Sciatic nerve (tissue), 2 donors: ENCODE results near the gene F13A1. TPM values are rescaled to one million over a fixed set of nuclear protein-coding genes. Genes with fewer than 3 reads are reported as not detected.

Experiments
- ATAC-seq: fragments of 200-7000 bp; cut with Tn5 transposase; one replicate; pipeline ENCODE4 v1.9.1; 2020; ENCODE audit warnings: mild to moderate bottlenecking, moderate library complexity
- DNase-seq: peaks from one replicate; pipeline ENCODE4 v3.0.0-alpha.2; 2020; ENCODE audit warnings: low spot score
- intact Hi-C: fragments of 100-400 bp; cut with DNase I; formaldehyde crosslinking; loops from one replicate; pipeline ENCODE4 v1.14.2; 2022
- total RNA-seq: library from RNA; stranded (reverse); fragmentation: NEBNext Ultra II Directional; extraction: Animal tissue kit (Norgen Biotek cat#: 25700); gene quantifications from one replicate; pipeline ENCODE4 v1.2.1, GENCODE V29; 2021
- donor health status: DM: no; HTN: no; CAD: no.
- donor health status: DM: no; HTN: no; CAD: no.

The F13A1 gene
- total RNA-seq, 1 donor from 2014 or later = 231 TPM

DNA sequence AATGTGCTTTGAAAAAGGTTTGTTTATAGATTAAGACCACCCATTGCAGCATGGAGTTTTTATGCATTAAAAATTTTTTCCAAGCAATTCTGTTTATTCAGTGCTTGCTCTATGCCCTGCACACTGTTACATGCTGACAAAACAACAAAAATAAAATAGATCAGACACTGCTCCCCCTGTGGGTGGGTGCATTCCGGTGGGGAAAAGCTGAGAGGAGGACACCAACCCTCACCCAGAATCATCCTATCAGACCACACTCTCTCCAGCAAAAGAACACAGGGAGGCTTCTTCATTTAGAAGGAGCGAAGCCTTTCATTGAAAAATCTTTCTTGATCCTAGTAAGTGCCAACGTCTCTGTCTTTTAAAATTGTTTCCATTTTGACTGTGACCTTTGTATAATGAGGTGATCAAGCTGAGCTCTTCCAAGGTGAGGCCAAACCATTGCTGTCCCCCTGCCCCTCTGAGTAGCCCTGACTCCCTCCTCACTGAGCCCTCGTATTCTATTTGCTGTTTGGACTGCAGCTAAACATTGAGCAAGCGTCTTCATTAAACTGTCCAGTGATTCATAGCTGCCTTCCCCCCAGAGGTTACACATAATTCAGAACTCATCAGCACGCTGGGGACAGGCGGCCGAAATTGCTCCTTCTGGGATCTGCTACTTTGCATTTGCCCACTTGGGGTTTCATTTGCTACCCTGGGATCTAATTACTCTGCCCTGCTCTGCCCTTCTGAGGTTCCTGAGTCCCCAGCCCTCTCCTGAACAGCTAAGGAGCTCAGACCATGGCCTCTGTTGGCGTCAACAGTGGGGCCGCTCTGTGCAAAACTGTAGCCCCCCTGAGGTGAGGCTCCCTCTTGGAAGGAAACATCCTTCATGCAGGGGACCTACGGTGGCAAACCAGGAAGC lies 102.4 kb downstream of the F13A1 start:
- intact Hi-C loops = no loop called here
- peak; percentile 69 for ATAC-seq
- no peak for DNase-seq

DNA sequence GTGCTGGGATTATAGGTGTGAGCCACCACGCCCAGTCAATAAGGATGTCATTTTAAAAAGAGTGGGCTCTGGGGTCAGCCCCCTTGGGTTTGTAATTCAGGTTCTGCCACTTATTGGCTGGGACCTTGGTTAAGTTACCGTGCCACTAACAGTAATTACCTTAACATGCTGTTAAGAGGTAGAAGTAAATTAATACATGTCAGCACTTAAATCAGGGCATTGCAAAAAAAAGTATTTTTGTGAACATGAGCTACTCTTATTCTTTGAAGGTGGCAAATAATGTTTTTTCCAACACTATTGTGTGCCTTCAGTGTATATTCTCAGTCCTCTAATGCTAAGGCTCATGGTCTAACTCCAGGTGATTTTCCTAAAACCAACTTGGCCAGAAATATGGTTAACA lies 109.5 kb downstream of the F13A1 start:
- intact Hi-C loops = no loop called here
- DNase-seq (no peak), ATAC-seq (no peak)

DNA sequence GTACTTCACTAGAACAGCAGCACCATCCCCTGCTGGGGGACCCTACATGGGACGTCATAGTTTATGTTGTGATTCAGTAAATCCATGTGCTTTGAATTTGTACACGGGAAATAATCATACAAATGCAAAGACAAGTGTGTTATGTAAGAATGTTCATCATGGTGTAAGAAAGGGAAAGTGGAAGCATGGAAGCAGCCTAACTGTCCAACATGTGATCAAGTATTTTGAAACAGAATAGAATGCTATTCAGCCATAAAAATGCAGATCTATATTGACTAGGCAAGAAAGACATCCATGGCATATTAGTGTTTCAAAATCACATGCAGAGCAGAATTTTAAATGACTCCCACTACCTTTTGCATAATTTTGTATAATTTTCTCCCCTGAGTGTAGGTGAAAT lies 117.6 kb downstream of the F13A1 start:
- no peak for ATAC-seq
- intact Hi-C loops = no loop called here
- no peak for DNase-seq

GRCh38 chr6:6201200-6201599 lies 119.3 kb downstream of the F13A1 start:
- intact Hi-C loops = no loop called here
- peak; percentile 61 for ATAC-seq
- no peak for DNase-seq

DNA sequence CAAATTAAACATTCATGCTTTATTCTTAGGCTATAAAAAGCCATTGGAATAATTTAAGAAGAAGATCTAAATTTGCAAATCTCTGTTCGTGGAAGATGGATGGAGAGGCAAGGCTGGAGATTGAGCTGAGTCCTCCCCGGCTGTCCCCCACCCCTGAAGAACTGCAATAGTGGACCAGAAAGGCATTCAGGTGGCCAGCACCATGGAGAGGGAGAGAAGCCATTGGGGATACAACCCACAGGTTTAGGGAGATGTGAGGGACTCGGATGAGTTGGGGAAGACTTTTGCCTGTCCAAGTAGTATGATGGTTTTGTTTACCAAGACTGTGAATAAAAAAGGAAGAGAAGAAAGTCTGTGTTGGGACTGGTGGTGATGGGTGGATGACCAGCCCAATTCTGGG lies 120.8 kb downstream of the F13A1 start:
- intact Hi-C loops = no loop called here
- no peak for ATAC-seq
- no peak for DNase-seq

- intact Hi-C loops = no loop called here
- no peak for DNase-seq
- no peak for ATAC-seq
Measured at GRCh38 chr6:6196762-6197161, 123.7 kb downstream of the F13A1 start.

DNA sequence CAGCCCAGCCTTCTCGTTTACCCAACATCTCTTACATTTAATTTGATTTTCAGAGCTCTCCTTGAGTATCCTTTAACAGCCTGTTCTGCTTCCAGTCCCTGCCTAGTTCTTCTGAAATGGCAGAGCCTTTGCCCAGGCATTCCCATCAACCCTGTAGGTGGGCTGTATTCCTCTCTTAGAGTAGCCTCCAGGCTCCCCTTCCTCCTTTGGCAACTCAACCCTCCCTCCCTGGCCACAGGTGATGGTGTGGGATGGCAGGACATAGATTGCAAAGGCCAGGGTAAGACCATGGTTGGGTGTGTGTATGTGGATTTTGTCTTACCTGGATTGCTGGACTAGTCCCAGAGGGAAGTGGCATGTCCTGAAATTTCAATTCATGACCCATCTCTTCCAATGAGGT lies 125.4 kb downstream of the F13A1 start:
- ATAC-seq = no peak
- DNase-seq = no peak
- intact Hi-C loops = no loop called here

- intact Hi-C loops = no loop called here
- DNase-seq (no peak), ATAC-seq (no peak)
Measured at GRCh38 chr6:6193221-6193745, 127.2 kb downstream of the F13A1 start.

- no peak for ATAC-seq
- DNase-seq = no peak
- intact Hi-C loops = no loop called here
Measured at GRCh38 chr6:6191909-6192308, 128.6 kb downstream of the F13A1 start.

DNA sequence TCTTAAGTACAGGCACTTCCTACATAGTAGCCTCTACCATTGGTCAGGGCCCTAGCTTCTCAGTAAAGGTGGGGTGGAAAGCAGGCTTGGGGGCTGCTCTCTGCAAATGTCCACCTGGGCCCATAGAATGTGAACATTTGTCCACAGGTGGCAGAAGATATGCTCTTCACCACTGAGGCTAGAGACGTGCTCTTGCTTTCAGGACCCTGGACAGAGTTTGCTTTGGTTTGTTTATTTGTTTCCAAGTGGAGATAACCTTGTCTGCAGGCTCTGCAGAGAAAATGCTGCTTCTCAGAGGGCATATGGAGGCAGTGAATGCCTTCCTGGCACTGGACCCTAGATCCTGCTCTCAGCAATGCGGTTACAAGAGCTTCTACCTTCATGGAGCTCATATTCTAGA lies 129.0 kb downstream of the F13A1 start:
- DNase-seq (no peak), ATAC-seq (no peak)
- intact Hi-C loops = no loop called here

GRCh38 chr6:6180684-6181083 lies 139.8 kb downstream of the F13A1 start:
- DNase-seq = no peak
- ATAC-seq = no peak
- intact Hi-C loops = no loop called here

GRCh38 chr6:6179858-6180623 lies 140.4 kb downstream of the F13A1 start:
- peak; percentile 34 for ATAC-seq
- intact Hi-C loops = no loop called here

DNA sequence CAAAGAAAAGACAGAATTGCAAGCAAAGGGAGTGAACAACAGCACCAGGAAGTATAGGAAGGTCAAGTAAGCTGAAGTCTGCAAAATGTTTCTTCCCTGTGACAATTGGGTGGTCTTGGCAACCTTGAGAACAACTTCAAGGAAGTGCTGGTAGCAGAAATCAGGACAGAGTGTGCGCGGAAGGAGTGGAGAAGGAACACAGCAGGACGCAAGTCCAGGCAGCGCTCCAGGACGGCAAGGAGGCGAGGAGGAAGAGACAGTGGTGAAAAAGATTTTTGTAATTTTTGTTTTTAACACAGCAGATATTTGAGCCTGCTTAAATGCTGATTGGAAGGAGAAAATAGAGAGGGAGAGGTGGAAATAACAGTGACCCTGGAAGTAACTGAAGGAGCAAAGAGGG lies 141.7 kb downstream of the F13A1 start:
- intact Hi-C loops = no loop called here
- no peak for ATAC-seq
- no peak for DNase-seq

More at GRCh38 chr6:6179858-6180623, 140.4 kb downstream of the F13A1 start:
- no peak for DNase-seq

GRCh38 chr6:6177754-6178153 lies 142.7 kb downstream of the F13A1 start:
- DNase-seq (no peak), ATAC-seq (no peak)
- intact Hi-C loops = no loop called here

- DNase-seq (no peak), ATAC-seq (no peak)
- intact Hi-C loops = no loop called here
Measured at GRCh38 chr6:6176586-6177228, 143.8 kb downstream of the F13A1 start.

DNA sequence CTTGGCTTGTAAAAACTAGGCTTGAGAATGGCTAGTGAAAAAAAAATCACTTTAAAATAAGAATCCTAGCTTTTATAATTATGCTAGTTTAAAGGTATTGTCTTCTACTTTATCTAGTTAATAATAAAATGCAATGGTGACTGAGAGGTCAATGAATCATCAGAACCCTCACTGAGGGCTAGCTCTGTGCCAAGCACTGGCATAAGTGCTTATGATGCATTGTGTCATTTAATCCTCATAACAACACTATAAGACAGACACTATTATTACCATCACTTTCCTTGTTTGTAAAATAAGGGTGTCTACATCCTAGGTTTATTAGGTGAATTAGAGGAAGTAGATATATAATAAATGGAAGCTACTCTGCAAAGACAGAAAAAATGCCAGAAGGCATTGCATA lies 144.3 kb downstream of the F13A1 start:
- intact Hi-C loops = no loop called here
- DNase-seq = no peak
- no peak for ATAC-seq

DNA sequence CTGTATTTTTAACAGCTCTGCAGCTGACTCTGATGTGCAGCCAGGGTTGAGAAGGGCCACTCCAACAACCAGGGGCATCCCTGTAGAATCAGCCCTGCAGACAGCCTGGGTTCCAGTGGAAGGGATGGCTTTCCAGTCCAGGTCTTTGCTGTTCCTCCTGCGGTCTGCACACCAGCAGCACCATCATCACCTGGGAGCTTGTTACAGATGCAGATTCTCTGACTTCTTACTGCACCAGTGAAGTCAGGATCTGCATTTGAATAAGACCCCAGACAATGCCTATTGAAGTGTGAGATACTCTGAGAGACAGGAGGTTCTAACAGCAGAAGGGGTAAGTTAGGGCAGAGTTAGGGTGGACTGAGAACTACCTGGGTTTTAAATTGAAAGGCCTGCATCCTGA lies 151.3 kb downstream of the F13A1 start:
- no peak for ATAC-seq
- DNase-seq = no peak
- intact Hi-C loops = no loop called here

DNA sequence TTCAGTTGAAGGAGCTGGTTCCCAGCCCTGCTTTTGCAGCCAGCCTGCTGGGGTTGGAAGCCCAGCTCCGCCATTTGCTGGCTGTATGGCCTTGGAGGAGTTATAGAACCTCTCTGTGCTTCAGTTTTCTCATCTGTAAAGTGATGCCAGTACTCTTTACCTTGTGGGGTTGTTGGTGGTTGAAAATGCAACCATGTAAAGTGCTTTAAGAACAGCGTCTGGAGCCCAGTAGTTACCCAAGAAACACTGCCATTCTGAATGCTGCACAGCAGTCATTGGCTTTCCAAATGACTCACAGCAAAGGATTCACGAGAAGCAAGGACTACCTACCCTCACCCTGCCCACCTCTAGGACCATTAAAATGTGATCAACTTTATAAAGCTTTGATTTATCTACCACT lies 154.4 kb downstream of the F13A1 start:
- intact Hi-C loops = no loop called here
- ATAC-seq (no peak), DNase-seq (no peak)

- DNase-seq (no peak), ATAC-seq (no peak)
- intact Hi-C loops = no loop called here
Measured at GRCh38 chr6:6164367-6164766, 156.1 kb downstream of the F13A1 start.

DNA sequence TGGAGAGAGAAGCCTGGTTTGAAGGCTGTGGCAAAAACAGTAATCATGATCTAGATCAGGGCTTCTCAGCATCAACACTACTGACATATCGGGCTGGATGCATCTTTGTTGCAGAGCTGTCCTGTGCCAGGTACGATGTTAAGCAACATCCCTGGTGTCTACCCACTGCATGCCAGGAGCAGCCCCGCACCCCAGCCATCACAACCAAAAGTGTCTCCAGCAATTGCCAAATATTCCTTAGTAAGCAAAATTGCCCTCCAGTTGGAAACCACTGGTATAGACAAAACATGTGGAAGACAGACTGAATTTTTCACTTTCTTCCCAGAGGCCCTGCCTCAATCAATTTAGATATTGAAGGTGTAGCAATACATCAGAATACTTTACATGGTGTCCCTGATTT lies 166.1 kb downstream of the F13A1 start:
- DNase-seq (no peak), ATAC-seq (no peak)
- intact Hi-C loops = no loop called here
